ENCODE results near the gene JAG1.

JAG1 gene

DNA sequence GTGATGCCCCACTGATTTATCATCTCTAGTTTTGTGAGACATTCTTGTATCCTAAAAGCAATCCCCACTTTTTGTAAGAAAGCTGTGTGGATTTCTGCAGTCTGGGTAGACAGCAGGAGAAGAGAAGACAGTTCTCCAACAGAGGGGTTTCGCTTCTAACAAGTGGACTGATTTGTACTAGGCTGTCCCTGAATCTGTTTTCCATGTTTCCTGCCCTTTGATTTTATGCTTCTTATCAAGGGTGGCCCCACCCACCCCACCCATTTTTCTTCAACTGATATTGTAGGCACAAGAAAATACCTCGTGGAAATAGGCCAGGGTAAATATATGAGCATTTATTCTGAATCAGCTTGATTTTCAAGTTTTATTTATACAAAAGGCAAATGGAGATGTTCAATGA, 25.7 kb upstream of the JAG1 start:
- no peak for DNase-seq (ENCODE audit: low spot score)

DNA sequence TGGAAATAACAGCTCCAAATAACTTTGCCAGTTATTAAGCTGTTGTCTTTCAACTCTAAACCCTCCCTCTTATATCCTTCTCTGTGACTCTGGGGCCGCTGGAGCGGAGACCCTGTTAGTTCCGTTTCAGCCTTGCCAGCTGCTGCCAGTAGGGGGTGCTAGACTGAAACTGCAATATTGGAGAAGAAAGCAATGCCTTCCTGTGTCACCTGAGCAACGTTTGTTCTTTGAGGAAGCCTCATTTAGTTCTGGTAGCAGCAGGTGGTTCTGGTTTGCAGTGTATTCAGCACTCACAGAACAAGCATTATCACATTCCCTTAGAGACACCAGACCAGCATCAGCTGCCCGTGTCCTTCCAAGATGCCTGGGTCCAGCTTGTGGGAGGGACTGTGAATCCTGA, 22.9 kb upstream of the JAG1 start:
- DNase-seq (ENCODE audit: low spot score), result no peak

DNA sequence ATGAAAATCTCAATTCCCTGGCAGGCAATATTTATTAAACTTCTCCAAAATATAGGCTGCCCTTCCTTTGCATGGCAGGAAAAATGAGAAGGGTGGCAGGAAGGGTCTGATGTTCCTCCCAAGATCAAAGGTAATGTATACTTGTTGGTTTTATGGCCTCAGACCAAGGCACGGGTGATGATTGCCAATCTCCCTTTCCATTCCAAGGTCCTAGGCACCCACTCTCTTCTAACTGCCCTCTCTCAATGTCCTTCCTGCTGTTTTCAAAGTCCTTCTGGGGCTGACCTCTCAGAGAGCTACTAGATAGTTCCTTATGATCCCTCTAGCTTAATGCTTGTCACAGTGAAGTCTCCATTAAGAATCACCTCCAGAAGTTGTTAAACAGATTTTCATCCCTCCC, 15.6 kb upstream of the JAG1 start:
- no peak for DNase-seq (ENCODE audit: low spot score)

DNA sequence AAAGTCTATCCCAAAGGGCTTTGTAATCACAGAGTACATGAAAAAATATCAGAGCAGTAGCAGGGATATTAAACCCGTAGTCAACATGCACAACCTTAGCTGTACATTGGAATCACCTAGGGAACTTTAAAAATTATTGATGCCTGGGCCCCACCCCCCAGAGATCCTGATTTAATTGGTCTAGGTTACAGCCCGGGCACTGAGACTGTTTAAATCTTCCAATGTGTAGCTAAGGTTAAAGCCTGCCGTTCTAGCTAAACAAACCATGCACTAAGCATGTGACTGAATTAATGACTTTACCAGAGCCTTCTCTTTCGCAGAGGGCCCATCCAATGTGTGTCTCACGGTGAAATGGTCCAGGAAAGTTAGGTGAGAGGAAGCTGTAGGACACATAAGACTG, 14.1 kb upstream of the JAG1 start:
- no peak for DNase-seq (ENCODE audit: low spot score)

DNA sequence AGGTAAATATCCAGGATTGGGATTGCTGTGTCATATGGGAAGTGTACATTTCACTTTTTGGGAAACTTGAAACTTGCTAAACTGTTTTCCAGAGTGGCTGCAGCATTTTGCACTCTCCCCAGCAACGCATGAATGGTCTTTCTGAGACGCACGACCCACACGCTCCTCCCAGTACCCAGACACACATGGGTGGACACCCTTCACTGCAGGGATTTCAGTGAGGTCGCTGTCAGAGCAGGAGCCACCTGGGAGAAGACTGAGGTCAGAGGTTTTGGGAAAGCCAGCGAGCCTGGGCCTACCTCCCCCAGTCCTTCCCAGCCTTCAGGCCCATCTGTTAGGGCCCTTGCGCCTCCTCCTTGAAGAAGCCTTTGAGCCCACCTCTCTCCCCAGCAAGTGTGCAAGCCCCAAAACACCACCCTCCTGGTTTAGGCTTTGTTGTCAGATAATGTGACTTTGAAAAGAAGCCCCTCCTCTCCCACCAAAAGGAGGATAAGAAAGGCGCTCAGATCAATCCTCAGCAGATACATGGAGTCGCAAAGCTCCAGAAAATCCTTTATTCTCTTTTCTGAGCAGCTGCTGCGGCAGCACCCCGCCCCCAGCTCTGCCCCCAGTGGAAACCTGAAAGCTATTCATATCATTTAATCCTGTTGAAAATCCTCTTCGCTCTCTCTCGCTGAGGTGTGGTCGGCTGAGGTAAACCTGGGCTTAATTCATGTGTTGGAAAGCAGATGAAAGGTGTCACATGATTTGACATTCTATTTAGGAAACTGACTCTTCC, 12.7 kb upstream of the JAG1 start:
- no peak for DNase-seq (ENCODE audit: low spot score)

DNA sequence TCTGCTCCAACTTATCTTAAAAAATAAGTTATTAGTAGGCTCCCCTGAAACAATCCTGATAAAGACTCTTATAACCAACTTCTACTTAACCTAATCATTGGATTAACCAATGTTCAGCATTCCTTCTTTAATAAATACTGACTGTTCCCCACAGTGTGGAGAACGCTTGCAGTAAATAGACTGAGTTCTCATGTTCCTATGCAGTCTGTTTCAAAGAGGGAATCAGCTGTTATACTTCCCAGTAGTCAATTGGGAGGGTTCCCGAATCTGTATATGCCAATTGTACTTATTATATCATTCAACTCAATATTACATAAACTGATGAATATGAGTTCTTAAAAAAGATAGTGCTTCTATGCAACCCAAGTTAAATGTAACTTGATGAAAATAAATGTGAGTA, 9.7 kb upstream of the JAG1 start:
- no peak for DNase-seq (ENCODE audit: low spot score)

DNA sequence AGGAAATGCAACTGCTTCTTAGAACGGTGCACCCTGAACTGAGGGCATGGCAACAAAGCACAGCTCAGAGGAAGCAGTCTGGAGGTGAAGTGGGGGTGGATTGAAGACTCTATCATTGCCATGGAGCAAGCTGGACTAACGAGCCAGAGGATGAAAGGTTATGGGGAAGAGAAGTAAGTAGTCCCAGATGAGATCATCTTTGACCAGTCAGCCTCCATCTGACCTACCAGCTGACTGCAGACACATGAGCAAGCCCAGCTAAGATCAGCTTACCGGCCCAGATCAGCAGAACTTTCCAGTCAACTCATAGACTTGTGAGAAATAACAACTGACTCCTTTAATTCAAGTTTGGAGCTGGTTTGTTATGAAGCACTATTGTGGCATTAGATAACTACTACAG, 9.1 kb upstream of the JAG1 start:
- DNase-seq (ENCODE audit: low spot score), result no peak

DNA sequence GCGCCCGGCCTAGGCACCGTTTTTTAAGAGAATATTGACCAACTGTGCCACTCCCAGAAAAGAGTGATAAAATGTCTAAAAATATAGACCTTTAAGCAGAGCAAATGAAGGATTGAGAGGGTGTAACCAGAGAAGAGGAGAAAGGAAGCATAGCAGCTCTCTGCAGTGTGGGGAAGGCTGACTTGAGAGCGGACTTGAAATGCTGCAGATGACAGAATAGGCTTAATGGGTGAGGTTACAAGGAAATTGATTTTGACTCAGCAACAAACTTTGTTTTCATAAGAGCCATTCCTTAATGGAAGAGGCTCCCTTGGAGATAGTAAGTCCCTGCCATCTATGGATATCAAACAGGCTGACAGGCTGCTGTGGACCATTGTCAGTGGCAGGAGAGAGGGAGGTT, 7.7 kb upstream of the JAG1 start:
- DNase-seq (ENCODE audit: low spot score), result no peak

DNA sequence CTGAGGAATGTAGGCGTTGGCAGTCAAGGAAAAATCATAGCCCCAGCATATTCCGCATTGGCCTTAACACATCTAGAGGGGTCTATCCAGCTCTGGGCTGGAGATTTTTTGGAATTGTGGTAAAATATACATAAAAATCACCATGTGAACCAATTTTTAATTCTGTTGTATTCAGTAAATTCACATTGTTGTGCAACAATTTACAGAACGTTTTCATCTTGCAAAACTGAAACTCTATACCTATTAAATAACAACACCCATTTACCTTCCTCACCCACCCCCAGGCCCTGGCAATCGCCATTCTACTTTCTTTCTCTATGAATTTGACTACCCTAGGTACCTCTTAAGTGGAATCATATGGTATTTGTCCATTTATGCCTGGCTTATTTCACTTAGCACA, 6.8 kb upstream of the JAG1 start:
- DNase-seq (ENCODE audit: low spot score), result no peak

DNA sequence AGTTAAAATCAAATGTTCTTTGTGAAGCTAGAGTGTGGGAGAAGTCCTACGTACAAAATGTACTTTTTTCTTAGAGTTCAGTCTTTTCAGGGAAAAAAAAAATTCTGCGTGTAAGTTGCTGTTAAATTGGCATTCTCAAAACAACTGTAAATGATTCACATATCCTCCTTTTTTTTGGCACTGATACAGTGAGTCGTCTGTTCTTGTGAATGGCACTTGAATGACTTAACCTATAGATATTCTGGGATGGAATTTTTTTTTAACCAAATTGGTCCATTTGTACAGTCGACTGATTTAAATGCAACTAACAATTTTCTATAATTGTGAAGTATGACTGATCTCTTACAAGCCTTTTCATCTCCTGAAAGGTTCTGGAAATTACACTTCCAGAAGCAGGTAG, 5.5 kb upstream of the JAG1 start:
- DNase-seq (ENCODE audit: low spot score), result no peak

DNA sequence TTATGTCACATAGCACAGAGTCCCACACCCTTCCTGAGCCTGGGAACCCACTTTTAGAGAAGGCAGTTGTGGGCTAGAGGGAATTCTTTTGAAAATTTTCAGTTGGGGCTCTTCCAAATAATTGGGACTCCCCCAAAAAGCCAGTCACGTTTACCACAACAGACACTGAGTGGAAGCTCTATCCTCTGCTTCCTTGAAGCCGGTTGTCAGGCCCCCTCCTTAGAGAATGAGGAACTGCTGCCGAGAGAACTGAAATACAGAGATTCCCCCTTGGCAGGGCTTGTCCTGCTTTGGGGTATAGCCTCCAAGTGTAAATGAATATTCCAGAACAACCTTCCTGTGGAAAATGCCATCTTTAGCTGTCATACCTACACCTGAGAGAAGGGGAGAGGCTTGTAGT, 2.7 kb upstream of the JAG1 start:
- no peak for DNase-seq (ENCODE audit: low spot score)

DNA sequence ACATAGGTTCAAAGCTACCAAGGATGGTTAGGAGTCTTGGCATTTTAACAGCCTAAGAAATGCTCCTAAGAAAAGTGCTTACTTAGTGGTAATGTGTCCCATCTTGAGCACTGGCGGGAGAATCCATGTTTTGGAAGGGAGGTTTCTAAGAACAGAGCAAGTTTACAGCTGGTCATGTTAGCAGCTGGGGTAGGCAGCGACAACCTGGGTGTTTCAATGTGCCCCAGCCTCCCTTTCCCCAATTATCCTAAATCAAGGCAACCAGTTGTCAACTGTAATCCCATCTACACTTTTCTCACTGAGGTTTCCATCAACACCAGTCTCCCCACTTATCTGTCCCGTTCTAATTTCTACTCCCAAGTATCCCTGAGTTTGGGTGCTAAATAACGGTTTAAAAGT, 1.6 kb upstream of the JAG1 start:
- DNase-seq (ENCODE audit: low spot score), result no peak

DNA sequence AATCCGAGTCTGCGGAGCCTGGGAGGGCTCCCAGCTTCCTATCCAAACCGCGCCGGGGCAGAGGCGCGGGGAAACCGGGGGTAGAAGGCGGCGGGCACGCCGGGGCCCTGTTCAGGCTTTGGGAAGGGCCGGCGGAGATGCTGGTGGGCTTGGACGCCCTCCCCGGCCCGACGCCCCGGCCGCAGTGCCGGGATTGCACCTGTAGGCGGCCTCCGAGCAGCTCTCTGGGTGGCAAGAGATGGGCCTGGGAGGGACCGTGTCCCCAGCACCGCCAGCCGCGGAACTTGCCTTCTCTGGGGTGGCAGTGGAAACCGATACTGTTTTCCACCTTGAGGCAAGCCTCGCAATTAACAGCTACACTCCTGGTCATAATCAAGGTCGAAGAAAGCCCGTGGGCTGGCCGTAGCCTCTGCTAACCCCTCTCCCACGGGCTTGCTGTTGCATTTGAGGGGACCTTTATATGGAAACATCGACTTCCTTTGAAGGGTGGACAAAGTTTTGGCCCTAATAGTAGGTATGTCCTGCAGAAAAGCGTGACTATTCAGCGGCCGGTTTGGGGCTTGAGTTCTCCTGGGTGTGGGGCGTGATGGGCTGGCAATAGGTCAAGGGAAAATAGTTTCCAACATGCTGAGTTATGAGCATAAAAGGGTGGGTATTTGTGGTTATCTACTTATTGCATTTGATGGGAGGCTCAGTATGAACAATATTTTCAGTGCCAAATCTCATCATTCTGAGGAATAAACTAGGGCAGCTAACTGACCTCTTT, 1.1 kb upstream of the JAG1 start:
- DNase-seq (ENCODE audit: low spot score), result no peak

DNA sequence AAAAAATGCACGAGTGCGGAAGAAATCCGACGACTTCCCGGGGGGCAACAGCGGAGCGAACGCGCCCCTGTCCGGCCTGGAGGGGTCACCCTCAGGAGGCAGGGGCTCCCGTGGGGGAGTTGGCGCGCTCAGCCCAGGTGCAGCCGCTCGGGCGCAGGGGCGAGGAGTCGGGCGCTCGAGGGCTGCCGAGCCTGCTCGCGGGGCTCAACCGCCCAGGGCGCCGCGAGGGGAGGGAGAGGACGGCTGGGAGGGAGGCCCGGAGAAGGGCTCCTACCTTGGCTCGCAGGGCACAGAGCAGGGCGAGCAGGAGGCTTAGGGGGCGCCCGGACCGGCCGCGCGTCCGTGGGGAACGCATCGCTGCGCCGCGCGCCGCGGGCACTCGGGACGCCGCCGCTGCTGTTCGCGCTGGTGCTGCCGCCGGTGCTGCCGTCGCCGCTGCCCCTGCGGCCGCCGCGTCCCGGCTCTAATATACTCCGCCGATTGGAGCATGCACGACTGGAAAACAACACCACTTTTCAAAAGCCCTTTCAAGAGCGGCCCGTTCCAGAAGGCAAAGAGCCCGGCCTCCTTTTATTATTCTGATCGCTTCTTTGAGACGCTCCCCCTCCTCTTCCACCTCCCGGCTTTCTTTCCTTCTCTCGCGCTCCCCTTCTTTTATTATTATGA, 490 bp downstream of the JAG1 start:
- no peak for DNase-seq (ENCODE audit: low spot score)

DNA sequence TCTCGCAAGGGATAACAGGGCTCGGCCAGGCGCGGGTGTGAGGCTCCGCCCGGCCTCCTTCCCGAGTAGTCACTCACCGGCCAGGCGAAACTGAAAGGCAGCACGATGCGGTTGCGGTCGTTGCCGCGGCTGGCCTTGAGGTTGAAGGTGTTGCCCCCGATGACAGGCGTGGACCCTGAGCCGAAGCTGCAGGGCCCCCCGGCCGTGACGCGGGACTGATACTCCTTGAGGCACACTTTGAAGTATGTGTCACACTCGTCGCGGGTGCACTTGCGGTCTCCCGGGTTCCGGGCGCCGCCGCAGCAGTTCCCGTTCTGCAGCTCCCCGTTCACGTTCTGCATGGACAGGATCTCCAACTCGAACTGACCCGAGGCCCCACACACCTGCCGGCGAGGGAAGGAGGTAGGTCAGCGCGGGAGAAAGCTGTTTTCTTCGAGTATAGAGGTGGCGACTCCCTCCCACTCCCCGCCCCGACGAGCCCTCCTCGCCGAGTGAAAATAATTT, 1.1 kb downstream of the JAG1 start:
- peak; percentile 10 for DNase-seq (ENCODE audit: low spot score)

DNA sequence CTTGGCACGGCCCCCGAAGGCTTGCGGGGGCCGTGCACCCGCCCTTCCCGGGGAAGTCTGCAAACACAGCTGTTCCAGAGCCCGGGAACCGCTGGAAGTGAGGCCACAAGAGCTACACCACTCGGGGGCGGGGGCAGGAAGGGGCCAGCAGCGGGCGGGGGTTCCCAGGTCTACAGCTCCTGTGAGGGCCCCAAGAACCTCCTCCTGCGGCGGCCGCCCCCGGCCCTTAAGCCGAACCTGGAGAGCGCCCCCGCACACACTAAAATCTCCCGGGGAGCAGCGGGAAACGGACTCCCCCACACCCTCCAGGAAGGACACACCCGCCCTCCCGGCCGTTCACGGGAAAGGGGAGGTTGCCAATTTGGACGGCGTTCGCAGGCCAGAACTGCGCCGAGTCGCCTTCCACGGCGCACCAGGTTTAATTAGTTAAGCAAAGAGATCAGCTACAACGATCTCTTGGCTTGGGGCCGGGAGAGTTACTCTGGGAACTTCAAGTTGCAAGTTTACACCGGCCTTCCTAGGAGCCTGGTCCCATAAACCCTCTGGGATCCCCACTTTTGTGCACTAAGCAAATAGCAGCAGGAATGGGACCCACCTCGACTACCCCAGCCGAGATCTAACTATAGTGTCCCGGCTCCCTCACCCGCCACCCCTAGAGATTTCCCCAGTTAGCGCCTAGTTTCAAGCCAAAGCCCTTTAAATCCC, 1.7 kb downstream of the JAG1 start:
- DNase-seq (ENCODE audit: low spot score), result no peak

DNA sequence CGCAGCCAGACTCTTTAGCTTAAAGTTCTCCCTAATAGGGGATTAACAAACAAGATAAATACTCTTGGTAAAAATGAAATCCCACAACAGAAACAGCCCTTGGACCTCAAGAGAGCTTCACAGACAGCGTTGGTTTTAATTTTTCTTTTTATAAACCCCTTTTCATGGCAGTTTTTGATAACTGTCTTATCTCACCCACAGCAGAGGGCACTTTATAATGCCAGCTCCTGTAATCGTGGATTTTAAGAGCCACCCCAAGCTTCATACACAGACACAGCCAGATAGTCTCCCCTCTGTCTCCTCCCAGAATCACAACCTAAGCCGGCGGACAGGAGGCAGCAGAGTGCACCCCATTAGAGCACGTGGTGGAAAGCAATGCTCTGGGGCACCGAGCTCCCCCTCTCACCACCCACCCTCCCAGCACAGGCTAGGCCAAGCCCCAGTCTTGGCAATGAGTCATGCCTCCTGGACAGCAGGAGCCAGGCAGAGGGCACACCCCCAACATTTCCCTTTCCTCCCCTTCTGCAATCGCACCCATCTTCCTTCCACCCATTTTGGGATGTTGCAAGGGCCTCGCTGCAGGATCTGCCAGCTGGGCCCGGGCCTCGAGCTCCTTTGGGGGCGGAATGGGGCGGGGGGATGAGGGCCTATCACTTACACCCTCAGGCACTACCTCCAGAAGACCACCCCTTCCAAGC, 2.4 kb downstream of the JAG1 start:
- peak; percentile 11 for DNase-seq (ENCODE audit: low spot score)

DNA sequence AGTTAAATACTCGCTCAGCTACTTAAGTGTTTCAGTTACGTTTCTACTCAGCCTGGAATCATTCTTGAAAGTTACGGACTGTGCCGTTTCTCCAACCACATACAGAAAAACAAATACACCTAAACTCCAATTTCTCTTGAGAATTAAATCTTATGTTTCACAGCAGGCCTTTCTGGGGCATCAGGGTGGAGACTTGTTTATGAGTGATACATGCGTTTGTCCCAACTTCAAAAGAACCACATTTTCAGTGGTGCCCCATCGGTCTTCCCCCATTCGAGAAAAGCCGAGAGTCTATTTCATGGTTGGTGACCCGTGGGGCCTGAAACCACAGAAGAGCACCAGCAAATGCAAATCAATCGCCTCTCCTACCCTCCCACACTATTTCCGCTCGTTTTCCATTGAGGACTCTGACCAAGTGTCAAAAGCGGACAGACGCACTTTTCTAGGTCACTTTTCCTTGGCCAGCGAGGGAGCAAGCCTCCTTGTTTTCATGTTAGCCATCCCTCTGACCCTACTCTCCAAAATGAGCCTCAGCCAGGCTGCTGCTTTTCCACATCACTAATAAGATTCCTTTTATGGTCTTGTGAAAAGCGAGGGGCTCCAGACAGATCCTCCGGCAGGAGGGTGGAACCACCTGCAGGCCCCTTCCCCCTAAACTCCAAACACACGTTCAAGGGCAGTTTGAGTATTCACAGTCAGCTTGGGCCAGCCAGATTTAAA, 3.1 kb downstream of the JAG1 start:
- no peak for DNase-seq (ENCODE audit: low spot score)

DNA sequence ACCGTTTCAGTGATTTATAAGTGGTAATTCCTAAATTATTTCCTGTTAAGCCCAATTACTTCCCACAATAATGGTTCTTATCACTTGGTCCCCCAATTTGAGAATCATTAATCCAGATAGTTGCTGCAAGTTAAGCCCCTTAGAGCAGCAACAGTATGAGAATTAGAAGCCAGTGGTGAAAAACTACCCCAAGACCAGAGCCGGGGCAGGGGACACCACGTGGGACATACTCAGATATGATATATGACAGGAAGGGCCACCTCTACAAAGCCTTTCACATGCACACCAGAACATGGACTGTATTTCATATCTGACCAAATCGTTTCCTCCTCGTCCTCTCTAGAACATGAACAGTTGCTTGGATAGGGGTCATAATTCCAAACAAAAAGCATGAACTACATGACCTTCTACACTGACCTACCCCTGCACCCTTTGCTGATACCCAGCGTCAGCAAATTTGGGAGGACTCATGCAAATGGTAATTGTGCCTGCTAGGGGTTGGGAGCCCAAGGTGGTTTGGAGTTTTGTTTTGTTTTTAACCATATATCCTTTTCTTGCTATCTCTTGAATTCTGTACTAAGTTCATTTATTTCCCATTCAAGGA, 3.9 kb downstream of the JAG1 start:
- no peak for DNase-seq (ENCODE audit: low spot score)

DNA sequence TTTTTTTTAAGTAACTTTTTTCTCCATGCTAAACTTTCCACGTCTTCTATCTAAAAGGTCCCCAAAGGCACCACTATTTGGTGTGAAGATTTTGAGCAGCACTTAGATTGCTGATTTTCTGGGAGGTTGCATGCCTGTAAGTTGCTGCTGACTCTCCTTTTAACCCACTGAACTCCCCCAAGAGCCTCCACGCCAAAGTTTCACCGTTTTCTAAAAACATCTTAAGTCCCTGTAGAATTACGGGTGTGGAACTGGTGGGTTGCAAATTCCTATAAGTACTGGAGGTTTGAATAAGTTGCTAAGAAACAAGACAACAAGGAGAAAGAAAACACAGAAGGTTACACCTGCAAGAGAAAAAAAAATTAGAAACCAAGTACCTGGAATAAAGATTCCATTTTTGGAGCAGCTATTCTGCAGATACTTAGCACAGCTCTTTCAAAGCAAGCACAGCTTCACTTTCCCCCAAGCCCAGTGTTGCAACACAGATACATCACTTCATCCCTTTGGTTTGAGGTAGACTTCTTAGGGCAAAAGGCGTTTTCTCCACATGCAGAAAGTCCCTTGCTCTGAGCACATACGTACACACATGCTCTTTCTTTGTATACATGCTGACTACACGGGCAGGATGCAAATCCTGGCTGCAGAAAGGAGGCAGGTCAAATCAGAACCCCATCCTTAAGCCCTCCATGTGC, 5.0 kb downstream of the JAG1 start:
- no peak for DNase-seq (ENCODE audit: low spot score)
